IPS-11a (cell line): ENCODE data around the gene TUBGCP2.
"Not testable (repeated sequence)": the region's sequence is repeated elsewhere in the genome, so short reads cannot be mapped to it uniquely, and the experiment has no call there.

ENCODE experiments used
- H3K4me3 ChIP-seq: one replicate; pipeline ENCODE4 v1.5.1; 2013; ENCODE audit warnings: low read depth, low read length, control low read depth

Gene TUBGCP2

GRCh38 chr10:133235265-133235855 lies 73.3 kb downstream of the TUBGCP2 start:
- no peak overlapping the region for H3K4me3 ChIP-seq

GRCh38 chr10:133234796-133235195 lies 73.9 kb downstream of the TUBGCP2 start:
- H3K4me3 ChIP-seq = not testable (repeated sequence)

- peak overlapping the region; percentile 43 for H3K4me3 ChIP-seq
Measured at GRCh38 chr10:133231946-133232574, 76.6 kb downstream of the TUBGCP2 start.

- peak overlapping the region; percentile 43 for H3K4me3 ChIP-seq
Measured at GRCh38 chr10:133231244-133231945, 77.3 kb downstream of the TUBGCP2 start.

GRCh38 chr10:133230387-133231195 lies 78.1 kb downstream of the TUBGCP2 start:
- H3K4me3 ChIP-seq = peak overlapping the region; percentile 50

GRCh38 chr10:133230044-133230361 lies 78.7 kb downstream of the TUBGCP2 start, which contains the start of gene UTF1:
UTF1 (plus strand) TSS chr10:133230217; CDS start chr10:133230289, 72 bp downstream.
- peak within 1 kb of the TSS; percentile 50 for H3K4me3 ChIP-seq

- H3K4me3 ChIP-seq = peak overlapping the region; percentile 30
Measured at GRCh38 chr10:133229265-133230043, 79.2 kb downstream of the TUBGCP2 start.
